Glutamatergic neuron (in vitro differentiated cells): ENCODE results near the gene KCTD2. TPM values are rescaled to one million over a fixed set of nuclear protein-coding genes. Genes with fewer than 3 reads are reported as not detected.

Source experiments
- DNase-seq: peaks from one replicate; pipeline ENCODE4 v3.0.0; 2022
- H3K27ac Mint-ChIP-seq: one replicate; pipeline ENCODE4 v1.8.0; 2020; ENCODE audit warnings: mild to moderate bottlenecking, mixed read lengths, inconsistent platforms; ENCODE audit not compliant: unreplicated experiment
- H3K27me3 Mint-ChIP-seq: one replicate; pipeline ENCODE4 v1.8.0; 2020; ENCODE audit warnings: mild to moderate bottlenecking, moderate library complexity, mixed read lengths, inconsistent platforms; ENCODE audit not compliant: unreplicated experiment
- H3K36me3 Mint-ChIP-seq: one replicate; pipeline ENCODE4 v1.8.0; 2020; ENCODE audit warnings: mild to moderate bottlenecking, mixed read lengths, inconsistent platforms; ENCODE audit not compliant: unreplicated experiment
- H3K4me1 Mint-ChIP-seq: one replicate; pipeline ENCODE4 v1.8.0; 2020; ENCODE audit warnings: mild to moderate bottlenecking, low read depth, mixed read lengths, inconsistent platforms; ENCODE audit not compliant: unreplicated experiment
- H3K4me3 Mint-ChIP-seq: one replicate; pipeline ENCODE4 v1.8.0; 2020; ENCODE audit warnings: mild to moderate bottlenecking, mixed read lengths, inconsistent platforms; ENCODE audit not compliant: unreplicated experiment
- H3K9me3 Mint-ChIP-seq: one replicate; pipeline ENCODE4 v1.8.0; 2020; ENCODE audit warnings: mild to moderate bottlenecking, moderate library complexity, mixed read lengths, inconsistent platforms; ENCODE audit not compliant: unreplicated experiment
- total RNA-seq: library from RNA; stranded (reverse); fragmentation: NEBNext Ultra II Directional; extraction: Animal tissue kit (Norgen Biotek cat#: 25700); gene quantifications from one replicate; pipeline ENCODE4 v1.2.1, GENCODE V29; 2021; ENCODE audit not compliant: unreplicated experiment
- TF ChIP-seq, protein P1 (sequence below): fragments of 200-600 bp; sonication (generic); IDR thresholded peaks from one replicate; pipeline ENCODE4 v1.5.0; 2021; ENCODE audit not compliant: partially characterized antibody, unreplicated experiment

KCTD2 gene
- total RNA-seq, 1 donor from 2014 or later: 23.4 TPM

DNA sequence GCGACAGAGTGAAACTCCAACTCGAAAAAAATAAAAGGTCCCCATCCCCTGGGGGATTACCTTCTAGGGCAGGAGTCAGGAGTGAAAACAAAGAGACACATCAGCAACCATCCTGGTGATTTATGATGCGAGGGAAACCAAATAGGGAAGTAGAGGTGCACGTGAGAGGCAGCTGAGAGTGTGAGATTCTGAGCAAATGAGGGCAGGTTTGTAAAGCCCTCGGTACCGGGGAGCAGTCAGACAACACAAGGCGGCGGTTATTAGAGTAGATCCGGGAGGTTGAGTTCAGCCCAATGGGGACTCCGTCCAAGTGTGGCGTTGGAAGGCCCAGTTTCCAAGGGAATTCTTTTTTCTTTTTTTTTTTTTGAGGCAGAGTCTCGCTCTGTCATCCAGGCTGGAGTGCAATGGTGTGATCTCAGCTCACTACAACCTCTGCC lies 55.4 kb downstream of the KCTD2 start:
- Mint-ChIP-seq H3K9me3 (peaks cover 2% of the 10 kb centered on the region), H3K4me1 (no peaks in the 10 kb centered on the region), H3K4me3 (no peak overlapping the region), H3K27ac (no peak overlapping the region), H3K36me3 (no peaks in the 10 kb centered on the region), H3K27me3 (peaks cover 10% of the 10 kb centered on the region)
- no peak for DNase-seq
- TF ChIP-seq, protein P1, sequence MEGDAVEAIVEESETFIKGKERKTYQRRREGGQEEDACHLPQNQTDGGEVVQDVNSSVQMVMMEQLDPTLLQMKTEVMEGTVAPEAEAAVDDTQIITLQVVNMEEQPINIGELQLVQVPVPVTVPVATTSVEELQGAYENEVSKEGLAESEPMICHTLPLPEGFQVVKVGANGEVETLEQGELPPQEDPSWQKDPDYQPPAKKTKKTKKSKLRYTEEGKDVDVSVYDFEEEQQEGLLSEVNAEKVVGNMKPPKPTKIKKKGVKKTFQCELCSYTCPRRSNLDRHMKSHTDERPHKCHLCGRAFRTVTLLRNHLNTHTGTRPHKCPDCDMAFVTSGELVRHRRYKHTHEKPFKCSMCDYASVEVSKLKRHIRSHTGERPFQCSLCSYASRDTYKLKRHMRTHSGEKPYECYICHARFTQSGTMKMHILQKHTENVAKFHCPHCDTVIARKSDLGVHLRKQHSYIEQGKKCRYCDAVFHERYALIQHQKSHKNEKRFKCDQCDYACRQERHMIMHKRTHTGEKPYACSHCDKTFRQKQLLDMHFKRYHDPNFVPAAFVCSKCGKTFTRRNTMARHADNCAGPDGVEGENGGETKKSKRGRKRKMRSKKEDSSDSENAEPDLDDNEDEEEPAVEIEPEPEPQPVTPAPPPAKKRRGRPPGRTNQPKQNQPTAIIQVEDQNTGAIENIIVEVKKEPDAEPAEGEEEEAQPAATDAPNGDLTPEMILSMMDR: no peak

DNA sequence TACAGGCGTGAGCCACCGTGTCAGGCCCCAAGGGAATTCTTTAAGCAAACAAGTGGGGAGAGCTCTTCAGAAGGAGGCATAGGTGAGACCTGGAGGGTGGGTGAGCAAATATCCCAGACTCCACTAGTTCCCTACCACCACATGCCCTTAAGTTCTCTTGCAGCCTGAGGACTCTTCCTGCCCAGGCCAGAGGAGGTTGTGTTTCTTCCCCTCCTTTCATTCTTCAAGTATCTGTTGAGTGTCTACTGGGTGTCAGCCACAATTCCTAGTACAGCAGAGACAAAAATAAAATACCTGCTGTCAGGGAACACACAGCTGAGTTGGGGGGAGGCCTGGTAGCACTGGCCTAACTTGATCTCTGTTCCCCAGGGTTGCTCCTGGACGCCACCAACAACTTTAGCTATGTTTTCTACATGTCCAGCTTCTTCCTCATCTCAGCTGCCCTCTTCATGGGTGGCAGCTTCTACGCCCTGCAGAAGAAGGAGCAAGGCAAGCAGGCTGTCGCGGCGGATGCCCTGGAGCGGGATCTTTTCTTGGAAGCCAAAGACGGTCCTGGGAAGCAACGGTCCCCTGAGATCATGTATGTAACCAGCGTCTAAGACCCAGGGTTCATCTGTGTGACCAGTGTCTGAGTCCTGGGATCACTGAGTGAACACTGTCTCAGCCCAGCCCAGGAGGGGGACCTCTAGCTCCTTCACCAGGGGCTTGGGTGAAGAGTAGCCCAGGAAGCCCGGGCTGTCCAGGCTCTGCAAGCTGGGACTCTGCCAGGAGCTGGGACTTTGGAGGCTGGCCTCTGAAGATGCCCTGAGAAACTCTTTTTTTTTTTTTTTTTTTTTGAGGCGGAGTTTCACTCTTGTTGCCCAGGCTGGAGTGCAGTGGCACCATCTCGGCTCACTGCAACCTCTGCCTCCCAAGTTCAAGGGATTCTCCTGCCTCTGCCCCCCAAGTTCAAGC lies 56.9 kb downstream of the KCTD2 start:
- Mint-ChIP-seq H3K9me3 (peaks cover 5% of the 10 kb centered on the region), H3K27ac (no peak overlapping the region), H3K36me3 (no peaks in the 10 kb centered on the region), H3K4me1 (no peaks in the 10 kb centered on the region), H3K4me3 (no peak overlapping the region), H3K27me3 (peaks cover 7% of the 10 kb centered on the region)
- TF ChIP-seq, protein P1: no peak
- DNase-seq: no peak

DNA sequence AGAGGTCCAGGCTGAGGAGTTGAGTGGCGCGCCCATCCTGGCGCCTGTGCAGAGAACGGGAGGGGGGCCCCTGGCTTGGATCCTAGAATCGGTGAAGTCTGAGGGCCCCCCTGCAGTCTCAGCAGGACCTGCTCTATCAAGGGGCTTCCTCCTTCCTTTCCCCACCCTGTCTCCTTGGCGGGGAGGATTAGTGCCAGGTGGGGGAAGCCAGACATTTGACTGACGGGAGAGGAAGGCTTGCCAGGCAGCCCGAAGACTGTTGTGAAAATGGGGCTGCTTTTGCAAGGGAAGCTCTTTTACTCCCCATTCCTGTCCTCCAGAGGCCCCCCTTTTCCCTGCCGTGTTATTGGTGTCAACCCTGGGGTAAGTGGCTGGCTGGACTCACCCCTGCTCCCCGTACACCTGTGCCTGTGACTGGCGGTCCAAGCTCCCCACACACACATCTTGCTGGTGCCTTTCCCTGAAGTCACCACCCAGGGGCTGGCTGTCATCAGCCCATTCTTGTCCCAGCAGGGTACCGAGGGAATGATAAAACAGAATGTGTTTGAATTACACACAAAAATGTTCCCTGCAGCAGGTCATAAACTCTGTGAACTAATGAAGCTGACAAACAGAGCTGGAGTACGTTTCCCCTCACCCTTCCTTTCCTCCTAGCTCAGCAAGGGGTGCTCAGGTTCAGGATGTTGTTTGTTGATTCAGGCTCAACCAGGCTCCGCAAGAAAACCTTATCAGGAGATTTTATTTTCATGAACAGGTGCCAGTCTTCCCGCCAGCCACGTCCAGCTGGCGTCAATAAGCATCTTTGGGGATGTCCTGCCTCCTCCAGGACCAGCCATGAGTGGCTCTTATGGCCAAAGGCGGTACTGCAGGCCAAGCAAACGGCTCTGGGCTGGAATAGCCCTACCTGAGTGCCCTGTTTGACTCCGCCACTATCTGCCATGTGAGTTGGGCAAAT lies 58.4 kb downstream of the KCTD2 start:
- peak; percentile 80 for DNase-seq
- Mint-ChIP-seq H3K27ac (no peak overlapping the region), H3K27me3 (peaks cover 8% of the 10 kb centered on the region), H3K9me3 (peaks cover 6% of the 10 kb centered on the region), H3K4me1 (no peaks in the 10 kb centered on the region), H3K36me3 (no peaks in the 10 kb centered on the region), H3K4me3 (peak overlapping the region; percentile 7)
- TF ChIP-seq, protein P1: peak; percentile 90

DNA sequence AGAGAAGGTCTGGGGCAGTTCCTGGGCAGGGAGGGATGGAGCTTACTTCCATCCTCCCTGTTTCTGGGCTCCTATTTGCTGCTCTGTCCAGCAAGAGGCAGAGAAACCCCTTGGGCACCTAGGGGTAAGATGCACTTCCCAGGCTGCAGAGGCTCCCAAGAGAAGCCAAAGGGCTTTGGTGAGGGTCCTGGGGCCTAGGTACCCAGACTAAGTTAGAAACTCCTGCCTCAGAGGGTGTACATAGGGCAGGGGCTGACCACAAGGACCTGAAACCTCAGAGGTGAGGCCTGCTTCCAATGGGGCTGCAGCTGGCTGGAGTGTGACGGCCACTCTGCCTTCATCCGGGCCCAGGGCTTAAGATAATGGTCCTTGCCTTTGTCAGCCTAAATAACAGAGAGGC lies 61.2 kb downstream of the KCTD2 start:
- Mint-ChIP-seq H3K4me3 (peak overlapping the region; percentile 79), H3K9me3 (peaks cover 6% of the 10 kb centered on the region), H3K27ac (no peak overlapping the region), H3K4me1 (no peaks in the 10 kb centered on the region), H3K36me3 (no peaks in the 10 kb centered on the region), H3K27me3 (peaks cover 8% of the 10 kb centered on the region)
- no peak for DNase-seq
- TF ChIP-seq, protein P1: no peak
